Loucy (cell line): ENCODE measurements around the gene ANXA11.

Experiments
- CTCF ChIP-seq: fragments of 200-600 bp; sonication (generic); conservative IDR thresholded peaks from 2 replicates; pipeline ENCODE4 v1.5.1; 2014; ENCODE audit warnings: mild to moderate bottlenecking, antibody characterized with exemption, low read length
- EZH2phosphoT487 ChIP-seq: fragments of 200-600 bp; IDR thresholded peaks from 2 replicates; pipeline ENCODE4 v1.6.1; 2018; ENCODE audit warnings: antibody characterized with exemption, mild to moderate bottlenecking, moderate library complexity, borderline replicate concordance

- TF ChIP-seq CTCF (no peak), EZH2phosphoT487 (no peak)
These were observed 101.0 kb downstream of the ANXA11 start for GRCh38 chr10:80104066-80104926.
